IPS-NIHi7 (cell line): ENCODE data around the gene PTPRM.
"Not testable (repeated sequence)": the region's sequence is repeated elsewhere in the genome, so short reads cannot be mapped to it uniquely, and the experiment has no call there.

ENCODE experiments used
- DNase-seq: peaks from one replicate; pipeline ENCODE4 v3.0.0; 2012; ENCODE audit warnings: mixed read lengths; ENCODE audit errors: extremely low spot score

PTPRM gene

GRCh38 chr18:8045884-8046281, 478.8 kb downstream of the PTPRM start:
- DNase-seq: no peak

GRCh38 chr18:8046441-8046840, 479.3 kb downstream of the PTPRM start:
- DNase-seq: no peak

- DNase-seq: no peak
These were observed 482.0 kb downstream of the PTPRM start for GRCh38 chr18:8049147-8049546.

- DNase-seq: no peak
These were observed 483.7 kb downstream of the PTPRM start for GRCh38 chr18:8050616-8051329.

- DNase-seq: no peak
These were observed 484.3 kb downstream of the PTPRM start for GRCh38 chr18:8051453-8051852.

- DNase-seq: no peak
These were observed 485.2 kb downstream of the PTPRM start for GRCh38 chr18:8052237-8052701.

- DNase-seq: no peak
These were observed 489.6 kb downstream of the PTPRM start for GRCh38 chr18:8056723-8057122.

GRCh38 chr18:8063152-8063551, 496.0 kb downstream of the PTPRM start:
- not testable (repeated sequence) for DNase-seq

GRCh38 chr18:8063733-8064132, 496.6 kb downstream of the PTPRM start:
- no peak for DNase-seq

GRCh38 chr18:8065284-8065683, 498.2 kb downstream of the PTPRM start:
- no peak for DNase-seq

- DNase-seq: no peak
These were observed 498.7 kb downstream of the PTPRM start for GRCh38 chr18:8065773-8066172.

- no peak for DNase-seq
These were observed 502.6 kb downstream of the PTPRM start for GRCh38 chr18:8069708-8070107.

GRCh38 chr18:8073167-8073566, 506.1 kb downstream of the PTPRM start:
- no peak for DNase-seq

GRCh38 chr18:8080092-8080491, 513.0 kb downstream of the PTPRM start:
- no peak for DNase-seq

GRCh38 chr18:8081267-8081666, 514.2 kb downstream of the PTPRM start:
- DNase-seq: no peak

- no peak for DNase-seq
These were observed 514.9 kb downstream of the PTPRM start for GRCh38 chr18:8081872-8082553.

- peak; percentile 83 for DNase-seq
These were observed 517.0 kb downstream of the PTPRM start for GRCh38 chr18:8084160-8084559.

GRCh38 chr18:8088626-8089025, 521.5 kb downstream of the PTPRM start:
- no peak for DNase-seq

- DNase-seq: no peak
These were observed 523.9 kb downstream of the PTPRM start for GRCh38 chr18:8091035-8091434.

GRCh38 chr18:8095947-8096570, 528.9 kb downstream of the PTPRM start:
- no peak for DNase-seq

GRCh38 chr18:8097399-8097798, 530.3 kb downstream of the PTPRM start:
- no peak for DNase-seq

GRCh38 chr18:8097927-8098326, 530.8 kb downstream of the PTPRM start:
- DNase-seq: no peak

- DNase-seq: no peak
These were observed 539.5 kb downstream of the PTPRM start for GRCh38 chr18:8106603-8107002.
